Loucy (cell line): ENCODE measurements around the gene ACER2.

Source experiments
- CTCF ChIP-seq: fragments of 200-600 bp; sonication (generic); conservative IDR thresholded peaks from 2 replicates; pipeline ENCODE4 v1.5.1; 2014; ENCODE audit warnings: mild to moderate bottlenecking, antibody characterized with exemption, low read length
- EZH2phosphoT487 ChIP-seq: fragments of 200-600 bp; IDR thresholded peaks from 2 replicates; pipeline ENCODE4 v1.6.1; 2018; ENCODE audit warnings: antibody characterized with exemption, mild to moderate bottlenecking, moderate library complexity, borderline replicate concordance

GRCh38 chr9:19430201-19430760 is 21.5 kb downstream of the ACER2 start:
- TF ChIP-seq CTCF, result no peak
- TF ChIP-seq EZH2phosphoT487, result no peak
